Right renal pelvis (tissue), 4 donors: ENCODE data around the gene MMP14. TPM values are rescaled to one million over a fixed set of nuclear protein-coding genes. Genes with fewer than 3 reads are reported as not detected.
"Not testable (repeated sequence)": the region's sequence is repeated elsewhere in the genome, so short reads cannot be mapped to it uniquely, and the experiment has no call there.

Source experiments
- DNase-seq, 4 donors: peaks; one replicate each; pipeline ENCODE4 v3.0.0-alpha.2; 2013; ENCODE audit warnings: low read depth in 4 of 4, low spot score in 3 of 4, missing footprints in 1 of 4
- polyA plus RNA-seq, 4 donors: library from polyadenylated mRNA; unstranded; fragments of 120-200 nt; gene quantifications; one replicate each; pipeline ENCODE4 v1.2.1, GENCODE V29; 2013; ENCODE audit not compliant: insufficient read length in 4 of 4

The MMP14 gene
- 100 to 1,000 TPM; 147 to 172 (median 165) TPM for polyA plus RNA-seq

DNA sequence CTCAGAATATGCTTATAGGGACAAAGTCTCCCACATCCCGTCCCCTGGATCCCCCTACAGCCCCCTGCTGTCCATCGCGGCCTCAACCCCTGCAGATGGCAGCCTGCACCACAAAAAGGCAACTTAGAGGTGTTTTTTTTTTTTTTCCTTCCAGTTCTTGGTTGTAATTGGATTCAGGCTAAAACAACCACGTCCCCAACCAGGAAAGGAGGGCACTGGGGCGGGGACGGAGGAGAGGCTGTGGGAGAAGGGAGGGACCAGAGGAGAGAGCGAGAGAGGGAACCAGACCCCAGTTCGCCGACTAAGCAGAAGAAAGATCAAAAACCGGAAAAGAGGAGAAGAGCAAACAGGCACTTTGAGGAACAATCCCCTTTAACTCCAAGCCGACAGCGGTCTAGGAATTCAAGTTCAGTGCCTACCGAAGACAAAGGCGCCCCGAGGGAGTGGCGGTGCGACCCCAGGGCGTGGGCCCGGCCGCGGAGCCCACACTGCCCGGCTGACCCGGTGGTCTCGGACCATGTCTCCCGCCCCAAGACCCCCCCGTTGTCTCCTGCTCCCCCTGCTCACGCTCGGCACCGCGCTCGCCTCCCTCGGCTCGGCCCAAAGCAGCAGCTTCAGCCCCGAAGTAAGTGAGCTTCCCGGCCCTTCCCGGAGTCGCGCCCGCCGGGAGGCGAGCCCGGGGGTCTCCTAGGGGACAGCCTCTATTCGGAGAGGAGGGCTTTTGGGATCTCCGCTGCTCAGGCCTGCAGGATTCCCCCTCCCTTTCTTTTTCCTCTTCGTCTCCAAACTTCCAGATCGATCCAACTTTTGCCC lies at the start of gene MMP14:
Gene MMP14 (plus strand): TSS at position 285 of the 813 bp plus-strand sequence. CDS start 233 bp downstream, at position 518.
- peak in 1 of 4 donors; percentile 83 for DNase-seq

DNA sequence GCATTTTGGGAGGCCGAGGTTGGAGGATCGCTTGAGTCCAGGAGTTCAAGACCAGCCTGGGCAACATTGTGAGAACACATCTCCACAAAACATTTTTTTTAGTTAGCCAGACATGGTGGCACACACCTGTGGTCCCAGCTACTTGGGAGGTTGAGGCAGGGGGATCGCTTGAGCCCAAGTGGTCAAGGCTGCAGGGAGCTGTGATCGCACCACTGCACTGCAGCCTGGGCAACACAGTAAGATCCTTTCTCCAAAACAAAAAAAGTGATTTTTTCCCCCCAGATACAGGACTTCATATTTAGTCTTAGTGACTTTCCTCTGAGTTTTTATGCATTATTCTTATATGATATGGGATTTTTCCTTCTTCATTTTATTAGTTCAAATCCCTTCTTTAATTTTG lies 49.7 kb upstream of the MMP14 start:
- DNase-seq, result no peak

DNA sequence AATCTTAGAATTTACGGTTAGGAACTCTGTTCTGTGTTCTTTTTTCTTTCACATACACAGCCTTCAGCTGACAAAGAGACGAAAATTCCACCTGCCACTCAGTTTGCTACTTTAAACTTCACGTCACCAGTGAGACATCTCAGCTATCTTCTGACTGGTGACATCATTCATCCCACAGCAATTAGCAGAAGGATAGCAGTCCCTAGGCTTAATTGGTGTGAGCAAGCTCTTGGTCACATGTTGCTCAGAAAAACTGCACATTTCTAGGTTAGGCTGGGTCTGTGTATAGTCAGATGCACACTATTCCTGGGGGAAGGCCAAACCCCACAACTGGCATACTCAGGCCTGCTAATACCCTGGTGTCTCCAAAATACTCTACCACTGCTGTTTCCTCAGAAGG lies 45.1 kb upstream of the MMP14 start:
- no peak for DNase-seq

DNA sequence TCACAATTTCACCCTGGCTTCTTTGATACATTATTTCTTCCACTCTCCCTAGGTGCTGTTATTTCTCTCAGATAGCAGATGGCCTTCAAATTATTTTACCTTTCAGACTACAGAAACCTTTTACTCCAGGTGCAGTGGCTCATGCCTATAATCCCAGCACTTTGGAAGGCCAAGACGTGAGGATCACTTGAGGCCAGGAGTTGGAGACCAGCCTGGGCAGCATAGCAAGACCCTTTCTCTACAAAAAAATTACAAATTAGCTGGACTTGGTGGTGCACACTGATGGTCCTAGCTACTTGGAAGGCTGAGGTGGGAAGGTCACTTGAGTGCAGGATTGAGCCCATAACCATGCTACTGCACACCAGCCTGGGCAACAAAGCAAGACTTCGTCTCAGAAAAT lies 44.2 kb upstream of the MMP14 start:
- no peak for DNase-seq

DNA sequence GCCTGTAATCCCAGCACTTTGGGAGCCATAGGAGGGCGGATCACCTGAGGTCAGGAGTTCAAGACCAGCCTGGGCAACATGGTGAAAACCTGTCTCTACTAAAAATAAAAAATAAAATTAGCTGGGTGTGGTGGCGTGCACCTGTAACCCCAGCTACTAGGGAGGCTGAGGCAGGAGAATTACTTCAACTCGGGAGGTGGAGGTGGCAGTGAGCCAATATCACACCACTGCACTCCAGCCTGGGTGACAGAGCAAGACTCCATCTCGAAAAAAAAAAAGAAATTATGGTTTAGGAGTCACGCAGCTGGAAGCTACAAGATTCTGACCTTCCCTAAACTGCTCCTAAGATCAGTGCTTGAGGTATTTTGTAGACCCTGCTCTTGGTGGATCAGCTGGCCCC lies 42.8 kb upstream of the MMP14 start:
- DNase-seq, result not testable (repeated sequence)

DNA sequence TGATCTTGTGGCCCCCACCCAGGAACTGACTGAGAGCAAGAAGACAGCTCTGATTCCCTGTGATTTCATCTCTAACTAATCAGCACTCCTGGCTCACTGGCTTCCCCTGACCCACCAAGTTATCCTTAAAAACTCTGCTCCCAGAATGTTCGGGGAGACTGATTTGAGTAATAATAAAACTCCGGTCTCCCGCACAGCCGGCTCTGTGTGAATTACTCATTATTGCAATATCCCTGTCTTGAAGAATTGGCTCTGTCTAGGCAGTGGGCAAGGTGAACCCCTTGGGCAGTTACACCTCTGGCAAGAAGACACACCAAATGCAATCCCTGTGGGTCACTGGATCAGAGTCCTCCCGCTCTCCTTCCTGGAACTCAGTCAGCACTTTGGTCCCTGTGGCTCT lies 42.4 kb upstream of the MMP14 start:
- DNase-seq, result no peak

DNA sequence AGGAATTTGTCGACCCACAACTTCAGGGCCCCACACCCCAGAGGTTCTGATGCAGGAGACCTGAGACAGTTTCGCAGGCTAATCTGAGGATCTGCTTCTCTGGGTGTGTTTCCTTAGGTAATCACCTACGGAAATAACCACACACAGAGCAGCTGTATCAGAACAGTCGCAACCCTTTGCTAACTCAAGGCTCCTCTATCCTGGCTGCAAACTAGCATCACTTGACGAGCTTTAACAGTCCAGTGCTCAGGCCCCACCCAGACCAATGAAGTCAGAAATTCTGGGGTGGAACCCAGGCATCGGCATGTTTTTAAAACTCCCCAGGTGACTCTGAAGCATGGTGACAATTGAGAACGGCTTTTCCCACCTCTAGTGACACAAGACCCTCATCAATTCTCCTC lies 41.8 kb upstream of the MMP14 start:
- no peak for DNase-seq

DNA sequence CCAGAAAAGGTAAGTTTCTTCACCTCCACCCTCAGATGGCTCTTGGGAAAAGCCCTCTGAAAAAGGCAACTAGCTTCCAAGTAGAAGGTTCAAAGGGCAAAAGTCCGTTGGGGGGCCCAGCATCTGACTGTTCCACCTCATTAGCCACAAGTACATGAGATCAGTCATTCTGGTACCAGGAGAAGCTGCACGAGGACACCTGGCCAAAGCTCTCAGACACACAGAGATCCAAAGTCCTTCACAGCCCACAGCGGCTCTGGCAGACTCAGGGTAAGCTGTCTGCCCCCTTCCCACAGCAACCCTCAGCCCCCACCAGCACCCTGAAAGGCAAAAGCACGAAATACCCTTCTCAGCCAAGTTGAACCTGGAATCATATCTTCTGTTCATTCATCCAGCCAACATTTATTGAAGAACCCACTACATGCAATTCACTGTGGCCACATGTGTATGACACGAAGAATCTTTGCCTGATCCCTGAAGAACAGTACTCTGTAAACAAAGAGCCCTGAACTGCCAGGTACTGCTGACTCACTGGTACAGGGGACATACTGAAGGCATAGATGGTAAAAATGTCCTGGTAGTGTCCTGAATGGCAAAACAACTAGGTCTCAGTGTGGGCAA lies 40.2 kb upstream of the MMP14 start:
- DNase-seq, result no peak

DNA sequence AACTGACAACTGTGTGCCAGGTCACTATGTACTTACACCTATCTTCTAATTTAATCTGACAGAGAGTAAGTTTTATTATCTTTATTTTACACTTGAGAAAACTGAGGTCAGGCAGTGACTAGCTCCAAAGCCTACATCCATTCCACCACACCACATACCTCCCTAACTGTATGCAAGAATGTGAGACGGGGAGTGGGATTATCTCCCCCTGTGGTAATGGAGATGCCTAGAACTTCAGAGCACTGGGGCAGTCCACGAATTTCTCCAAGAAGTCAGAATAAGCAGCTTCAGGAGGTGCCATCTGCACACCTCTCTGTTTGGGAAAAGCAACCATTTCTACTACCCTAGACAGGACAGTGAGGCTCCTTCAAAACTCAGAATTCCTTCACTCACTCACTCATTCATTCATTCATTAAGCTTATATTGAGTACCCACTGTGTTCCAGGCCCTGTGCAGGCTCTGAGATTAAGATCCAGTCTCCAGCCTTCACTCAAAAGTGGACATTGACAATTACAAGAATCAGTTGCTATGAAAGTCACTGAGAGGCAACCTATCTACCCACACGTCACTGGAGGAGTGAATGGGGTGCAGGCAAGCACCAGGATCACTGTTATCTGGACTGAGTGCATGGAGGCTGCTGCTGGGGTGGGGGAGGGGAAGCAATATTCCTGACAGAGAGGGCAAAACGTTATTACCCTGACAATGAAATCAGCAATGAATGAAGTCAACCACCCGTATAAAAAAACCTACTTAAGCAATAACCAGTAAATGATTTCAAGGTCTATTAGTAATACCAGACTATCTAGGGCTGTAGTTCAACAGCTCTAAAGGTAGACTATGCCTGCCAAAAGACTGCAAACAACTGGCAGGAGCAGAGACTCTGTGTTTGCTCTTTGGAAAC lies 39.1 kb upstream of the MMP14 start:
- no peak for DNase-seq

DNA sequence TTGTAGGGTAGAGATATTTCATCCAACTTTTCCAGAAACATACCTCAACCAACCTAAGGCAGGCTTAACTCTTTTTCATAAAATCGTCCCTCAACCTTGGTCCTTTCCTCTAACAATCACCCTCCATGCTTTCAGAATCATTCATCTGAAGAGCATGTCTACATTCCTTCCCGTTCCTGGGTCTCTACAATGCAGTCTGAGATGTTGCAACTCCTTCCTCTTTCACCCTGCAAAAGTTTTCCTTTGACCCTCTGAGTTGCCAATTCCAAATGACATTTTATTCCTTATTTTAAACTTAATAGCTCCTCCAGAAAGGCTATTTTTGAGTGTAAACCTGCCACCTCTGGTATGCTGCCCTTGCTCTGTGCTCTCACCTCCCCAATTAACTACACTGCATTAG lies 37.9 kb upstream of the MMP14 start:
- DNase-seq, result no peak

DNA sequence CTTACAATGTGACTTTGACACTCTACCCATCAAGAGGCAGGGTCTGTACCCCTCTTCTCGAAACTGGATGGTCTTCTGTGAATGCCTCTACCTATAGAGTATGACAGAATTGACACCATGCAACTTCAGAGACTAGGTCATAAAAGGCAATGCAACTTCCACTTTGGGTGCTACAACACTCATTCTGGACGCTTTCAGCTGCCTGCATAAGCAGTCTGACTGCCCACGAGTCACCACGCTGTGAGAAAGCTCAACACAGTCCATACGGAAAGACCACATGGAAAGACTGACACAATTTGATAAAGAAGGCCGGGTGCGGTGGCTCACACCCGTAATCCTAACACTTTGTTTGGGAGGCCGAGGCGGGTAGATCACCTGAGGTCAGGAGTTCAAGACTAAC lies 36.0 kb upstream of the MMP14 start:
- no peak for DNase-seq

DNA sequence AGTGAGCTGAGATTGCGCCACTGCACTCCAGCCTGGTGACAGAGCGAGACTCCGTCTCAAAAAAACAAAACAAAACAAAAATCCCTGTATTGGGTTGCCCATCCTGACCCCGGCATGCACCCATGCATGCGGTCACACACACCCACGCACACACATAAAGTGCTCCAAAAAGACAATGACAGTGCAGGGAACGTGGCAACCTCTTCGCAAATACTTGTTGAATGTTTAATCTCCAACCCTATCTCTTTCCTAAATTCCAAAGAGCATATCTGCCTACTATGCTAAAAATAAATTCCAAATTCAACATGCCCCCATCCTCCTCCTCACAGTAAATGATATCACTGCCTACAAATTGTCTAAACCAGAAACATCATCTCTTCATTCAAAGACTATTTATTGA lies 34.7 kb upstream of the MMP14 start:
- no peak for DNase-seq

DNA sequence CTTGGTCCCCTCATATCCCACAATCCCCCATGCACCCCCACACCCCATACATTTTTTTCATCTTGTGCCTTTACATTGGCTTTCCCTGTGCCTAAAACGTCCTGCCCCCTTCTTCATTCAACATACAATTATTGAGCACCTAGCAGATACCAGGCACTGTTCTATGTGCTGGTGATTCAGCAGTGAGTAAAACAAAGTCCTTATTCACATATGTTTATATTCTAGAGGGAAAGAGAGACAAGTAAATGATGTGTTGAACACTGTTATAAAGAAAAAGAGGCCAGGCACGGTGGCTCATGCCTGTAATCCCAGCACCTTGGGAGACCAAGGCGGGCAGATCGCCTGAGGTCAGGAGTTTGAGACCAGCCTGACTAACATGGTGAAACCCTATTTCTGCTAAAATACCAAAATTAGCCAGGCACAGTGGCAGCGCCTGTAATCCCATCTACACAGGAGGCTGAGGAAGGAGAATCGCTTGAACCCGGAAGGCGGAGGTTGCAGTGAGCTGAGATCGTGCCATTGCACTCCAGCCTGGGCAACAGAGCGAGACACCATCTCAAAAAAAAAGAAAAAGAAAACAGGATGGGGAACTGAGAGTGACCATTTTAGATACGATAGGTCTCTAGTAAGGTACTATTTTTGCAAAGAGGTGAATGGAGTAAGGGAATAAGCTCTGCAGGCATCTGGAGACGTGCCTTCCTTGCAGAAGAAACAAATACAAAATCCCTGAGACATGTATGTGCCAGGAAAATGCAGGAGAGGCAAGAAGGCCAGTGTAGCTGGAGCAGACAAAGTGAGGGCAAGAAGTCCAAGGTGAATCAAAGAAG lies 33.3 kb upstream of the MMP14 start:
- no peak for DNase-seq

DNA sequence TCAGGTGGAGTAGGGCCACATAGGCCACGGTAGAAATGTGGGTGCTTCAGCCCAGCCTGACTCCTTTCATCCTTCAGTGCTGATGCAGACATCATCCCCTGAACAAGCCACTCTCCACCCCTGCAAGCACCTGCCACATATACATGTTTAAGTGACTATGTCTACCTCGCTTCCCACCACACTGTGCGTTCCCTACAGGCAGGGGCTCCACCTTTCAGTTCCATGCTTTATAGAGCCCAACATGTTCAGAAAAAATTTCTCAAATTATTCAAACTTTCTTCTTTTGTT lies 32.8 kb upstream of the MMP14 start:
- no peak for DNase-seq

DNA sequence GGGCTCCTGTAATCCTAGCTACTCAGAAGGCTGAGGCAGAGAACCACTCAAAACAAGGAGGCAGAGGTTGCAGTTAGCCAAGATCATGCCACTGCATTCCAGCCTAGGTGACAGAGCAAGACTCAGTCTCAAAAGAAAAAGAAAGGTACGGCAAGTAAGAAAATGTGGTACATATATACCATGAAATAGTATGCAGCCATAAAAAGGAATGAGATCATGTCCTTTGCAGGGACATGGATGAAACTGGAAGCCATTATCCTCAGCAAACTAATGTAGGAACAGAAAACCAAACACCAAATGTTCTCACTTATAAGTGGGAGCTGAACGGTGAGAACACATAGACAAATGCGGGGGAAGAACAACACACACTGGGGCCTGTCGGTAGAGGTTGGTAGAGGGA lies 31.1 kb upstream of the MMP14 start:
- DNase-seq, result not testable (repeated sequence)

DNA sequence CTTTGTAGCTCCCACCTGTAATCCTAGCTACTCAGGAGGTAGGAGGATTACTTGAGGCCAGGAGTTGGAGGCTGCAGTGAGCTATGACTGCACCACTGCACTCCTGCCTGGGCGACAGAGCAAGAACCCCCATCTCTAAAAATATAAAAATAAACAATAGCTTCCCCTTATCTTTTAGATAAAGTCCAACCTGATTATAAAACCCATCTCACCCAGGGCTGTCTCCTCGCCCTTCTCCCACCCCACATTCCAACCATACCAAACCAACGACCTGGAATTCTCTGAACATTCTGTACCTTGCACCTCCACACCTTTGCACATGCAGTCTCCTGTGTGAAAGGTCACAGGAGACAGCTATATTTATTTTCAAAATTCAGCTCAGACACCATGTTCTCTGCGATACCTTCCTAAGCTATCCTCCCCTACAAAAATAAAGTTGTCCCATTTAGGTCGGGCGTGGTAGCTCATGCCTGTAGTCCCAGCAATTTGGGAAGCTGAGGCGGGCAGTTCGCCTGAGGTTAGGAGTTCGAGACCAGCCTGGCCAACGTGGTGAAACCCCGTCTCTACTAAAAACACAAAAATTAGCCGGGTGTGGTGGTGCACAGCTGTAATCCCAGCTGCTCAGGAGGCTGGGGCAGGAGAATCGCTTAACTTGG lies 28.8 kb upstream of the MMP14 start:
- no peak for DNase-seq

DNA sequence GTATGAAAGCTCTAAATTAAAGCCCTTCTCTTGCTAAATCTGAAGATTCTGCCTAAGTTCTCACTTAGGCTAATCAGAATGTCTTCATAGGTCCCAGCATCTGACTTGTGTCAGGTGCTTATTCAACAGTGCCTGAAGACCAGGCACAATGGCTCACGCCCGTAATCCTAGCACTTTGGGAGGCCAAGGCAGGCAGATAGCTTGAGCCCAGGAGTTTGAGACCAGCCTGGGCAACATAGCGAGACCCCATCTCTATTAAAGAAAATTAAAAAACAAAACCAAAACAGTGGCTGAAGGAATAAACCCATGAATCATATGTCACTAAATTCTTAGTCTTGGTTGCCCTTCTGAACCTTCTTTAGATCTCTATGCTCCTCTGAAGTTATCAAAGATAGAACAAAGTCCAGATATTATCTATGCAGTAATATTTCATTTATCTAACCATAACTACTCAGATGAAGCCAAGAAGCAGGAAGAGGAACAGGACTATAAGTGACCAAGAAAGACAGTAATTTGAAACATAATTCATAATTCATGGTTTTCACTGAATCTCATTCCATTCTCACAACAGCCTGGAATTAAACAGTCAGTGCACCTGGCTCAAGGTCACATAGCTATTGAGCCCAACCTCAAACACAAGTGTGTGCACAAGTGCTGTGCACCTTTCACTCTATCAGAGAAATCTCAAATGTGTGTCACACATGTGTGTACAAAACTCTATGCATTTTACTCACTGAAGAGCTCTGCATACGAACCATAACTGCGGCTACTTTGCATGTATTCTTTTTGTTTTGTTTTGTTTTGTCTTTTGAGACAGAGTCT lies 27.8 kb upstream of the MMP14 start:
- DNase-seq, result no peak

DNA sequence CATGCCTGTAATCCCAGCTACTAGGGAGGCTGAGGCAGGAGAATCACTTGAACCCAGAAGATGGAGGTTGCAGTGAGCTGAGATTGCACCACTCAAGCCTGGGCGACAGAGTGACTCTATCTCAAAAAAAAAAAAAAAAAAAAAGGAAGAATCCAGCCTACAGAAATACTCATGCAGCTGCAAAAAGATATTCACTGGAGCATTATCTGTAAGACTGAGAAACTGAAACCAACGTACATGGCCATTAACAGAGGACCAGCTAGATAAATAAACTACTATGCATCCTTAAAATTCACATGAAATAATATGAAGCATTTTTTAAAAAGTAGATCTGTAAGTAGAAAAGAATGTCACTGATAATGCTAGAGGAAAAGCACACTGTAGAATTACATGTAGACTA lies 24.7 kb upstream of the MMP14 start:
- no peak for DNase-seq

DNA sequence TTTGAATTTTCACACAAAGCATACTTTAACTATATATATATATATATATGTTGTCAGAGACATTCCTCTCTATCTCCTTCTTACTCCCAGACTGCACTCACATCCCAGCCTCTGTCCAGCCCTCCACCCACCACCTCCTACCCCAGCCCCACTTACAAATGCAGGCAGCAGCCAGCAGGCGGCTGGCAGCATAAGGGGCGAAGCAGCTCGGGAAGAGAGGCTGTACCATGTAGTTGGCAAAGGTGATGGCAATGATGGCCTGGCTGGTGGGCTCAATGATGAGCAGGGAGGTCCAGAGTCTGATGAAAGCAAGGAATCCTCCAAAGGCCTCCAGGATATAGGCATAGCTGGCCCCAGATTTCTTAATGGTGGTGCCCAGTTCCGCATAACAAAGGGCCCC lies 23.6 kb upstream of the MMP14 start:
- DNase-seq, result no peak
